Erythroblast (primary cell): ENCODE measurements around the gene DLX6.

Experiments used
- DNase-seq, 2 experiments: peaks; one replicate each; lab custom pipeline; 2025; lab: John Stamatoyannopoulos, UW
- GATA1 ChIP-seq: IDR thresholded peaks from 2 replicates; pipeline ENCODE4 v1.6.1; 2011; ENCODE audit warnings: low read depth, mild to moderate bottlenecking, control low read depth, low read length, moderate library complexity
- POLR2A ChIP-seq: IDR thresholded peaks from 2 replicates; pipeline ENCODE4 v1.6.1; 2011; ENCODE audit warnings: mild to moderate bottlenecking, low read length

The DLX6 gene

GRCh38 chr7:97001221-97001620, 4.1 kb upstream of the DLX6 start:
- TF ChIP-seq GATA1 = no peak
- TF ChIP-seq POLR2A = no peak
- DNase-seq = no peak

- no peak for DNase-seq
- TF ChIP-seq POLR2A (no peak), GATA1 (no peak)
Observed at GRCh38 chr7:97001656-97002554, 3.4 kb upstream of the DLX6 start.

GRCh38 chr7:97002555-97003261, 2.6 kb upstream of the DLX6 start:
- no peak for DNase-seq
- no peak for TF ChIP-seq GATA1
- no peak for TF ChIP-seq POLR2A

- no peak for DNase-seq
- TF ChIP-seq POLR2A (no peak), GATA1 (no peak)
Observed at GRCh38 chr7:97003262-97004246, 1.8 kb upstream of the DLX6 start.

GRCh38 chr7:97004247-97005182, 838 bp upstream of the DLX6 start:
- no peak for DNase-seq
- no peak for TF ChIP-seq POLR2A
- TF ChIP-seq GATA1 = no peak

DNA sequence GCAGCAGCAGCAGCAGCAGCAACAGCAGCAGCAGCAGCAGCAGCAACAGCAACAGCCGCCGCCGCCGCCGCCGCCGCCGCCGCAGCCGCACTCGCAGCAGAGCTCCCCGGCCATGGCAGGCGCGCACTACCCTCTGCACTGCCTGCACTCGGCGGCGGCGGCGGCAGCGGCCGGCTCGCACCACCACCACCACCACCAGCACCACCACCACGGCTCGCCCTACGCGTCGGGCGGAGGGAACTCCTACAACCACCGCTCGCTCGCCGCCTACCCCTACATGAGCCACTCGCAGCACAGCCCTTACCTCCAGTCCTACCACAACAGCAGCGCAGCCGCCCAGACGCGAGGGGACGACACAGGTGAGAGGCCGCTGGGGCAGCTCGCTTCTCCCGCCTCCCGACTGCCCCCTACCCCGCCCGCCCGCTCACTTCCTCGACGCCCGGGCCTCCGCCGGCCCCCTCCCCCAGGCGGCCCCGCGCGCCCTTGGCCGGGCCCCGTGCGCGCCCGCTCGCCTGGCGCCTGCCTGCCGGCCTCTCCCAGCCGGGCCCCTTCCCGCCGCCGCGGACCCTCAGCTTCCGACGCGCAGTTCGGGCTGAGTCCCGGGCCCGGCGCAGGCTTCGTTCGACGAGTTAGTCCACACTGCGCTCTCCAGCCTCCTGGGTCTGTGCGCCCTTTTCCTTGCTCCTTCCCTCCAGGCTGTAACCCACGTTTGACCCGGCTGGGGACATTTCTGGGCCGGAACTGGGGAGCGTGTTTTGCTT, 882 bp downstream of the DLX6 start:
- peak; percentile 8 to 30 for DNase-seq
- TF ChIP-seq POLR2A (no peak), GATA1 (no peak)

GRCh38 chr7:97006816-97007582, 1.6 kb downstream of the DLX6 start:
- no peak for TF ChIP-seq GATA1
- TF ChIP-seq POLR2A = no peak
- no peak for DNase-seq

- TF ChIP-seq POLR2A (no peak), GATA1 (no peak)
- no peak for DNase-seq
Observed at GRCh38 chr7:97007583-97007861, 2.2 kb downstream of the DLX6 start.

DNA sequence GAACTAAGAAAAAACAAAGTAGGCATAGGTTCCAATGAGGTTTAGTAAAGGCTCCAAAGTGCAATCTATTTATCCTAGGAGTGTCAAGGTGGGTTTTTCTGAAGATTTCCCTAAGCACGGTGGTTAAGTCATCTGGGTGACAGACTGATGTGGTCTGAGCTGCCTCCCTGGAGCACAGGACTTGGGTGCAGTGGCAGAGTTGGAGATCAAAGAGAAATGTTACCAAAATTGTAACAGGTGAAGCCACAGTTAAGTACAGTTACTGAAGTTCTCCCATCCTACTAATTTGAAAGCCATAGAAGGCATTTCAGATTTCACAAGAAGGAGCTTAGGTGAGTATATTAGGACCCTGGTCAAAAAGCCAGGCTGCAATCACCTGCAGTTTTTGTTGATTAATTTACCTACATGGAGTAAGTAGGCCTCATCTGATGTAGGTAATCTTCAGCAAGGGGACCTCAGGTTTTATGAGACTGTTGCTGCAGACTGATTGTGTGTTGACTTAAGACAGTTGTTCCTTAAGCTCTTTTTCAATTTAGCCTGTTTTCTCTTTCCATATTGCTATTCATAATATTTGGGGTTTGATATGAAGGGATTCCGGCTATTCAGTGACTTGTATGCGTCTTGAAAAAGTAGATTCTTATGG, 3.0 kb downstream of the DLX6 start:
- DNase-seq = no peak

GRCh38 chr7:97009753-97010732, 4.7 kb downstream of the DLX6 start:
- DNase-seq = no peak
- TF ChIP-seq GATA1 = no peak
- TF ChIP-seq POLR2A = no peak

More for the DNA sequence above, 3.0 kb downstream of the DLX6 start:
- TF ChIP-seq GATA1 (no peak), POLR2A (no peak)
